Upper lobe of left lung (tissue), 6 donors: ENCODE data around the gene AACS. TPM values are rescaled to one million over a fixed set of nuclear protein-coding genes. Genes with fewer than 3 reads are reported as not detected.

ENCODE experiments used
- ATAC-seq, 2 donors: fragments of 200-7000 bp; cut with Tn5 transposase; one replicate each; pipeline ENCODE4 v1.9.1; 2022; ENCODE audit warnings: mild to moderate bottlenecking in 2 of 2, moderate library complexity in 2 of 2; ENCODE audit not compliant: low FRiP score in 2 of 2
- DNase-seq, 2 donors: peaks; one replicate each; pipeline ENCODE4 v3.0.0-alpha.2; 2019 to 2020
- H3K27ac ChIP-seq, 4 donors: fragments of 200-600 bp; sonication (generic); one replicate each; pipeline ENCODE4 v1.5.1; 2016 to 2019
- H3K27me3 ChIP-seq, 4 donors: fragments of 200-600 bp; sonication (generic); one replicate each; pipeline ENCODE4 v1.5.1; 2017 to 2019
- H3K36me3 ChIP-seq, 4 donors: fragments of 200-600 bp; sonication (generic); one replicate each; pipeline ENCODE4 v1.5.1; 2016 to 2019
- H3K4me1 ChIP-seq, 4 donors: fragments of 200-600 bp; sonication (generic); one replicate each; pipeline ENCODE4 v1.5.1; 2018 to 2019
- H3K4me3 ChIP-seq, 4 donors: fragments of 200-600 bp; sonication (generic); one replicate each; pipeline ENCODE4 v1.5.1; 2017 to 2019; ENCODE audit warnings: mild to moderate bottlenecking in 2 of 4, moderate library complexity in 1 of 4
- H3K9me3 ChIP-seq, 4 donors: fragments of 200-600 bp; sonication (generic); one replicate each; pipeline ENCODE4 v1.5.1; 2018 to 2019
- CTCF ChIP-seq, 6 experiments: fragments of 450-650 bp in 4 of 6; fragments of 200-600 bp in 2 of 6; sonication (generic) in 2 of 6; IDR thresholded peaks; one replicate each; pipeline ENCODE4 v1.5.1; 2016 to 2019; ENCODE audit warnings: antibody characterized with exemption in 6 of 6
- EP300 ChIP-seq, 4 donors: sonication (generic); formaldehyde crosslinking; IDR thresholded peaks; one replicate each; pipeline ENCODE4 v1.5.1; 2017; ENCODE audit warnings: antibody characterized with exemption in 4 of 4, control low read depth in 2 of 4
- POLR2A ChIP-seq, 4 donors: fragments of 450-650 bp; IDR thresholded peaks; one replicate each; pipeline ENCODE4 v1.5.1; 2016 to 2017; ENCODE audit warnings: antibody characterized with exemption in 4 of 4, mild to moderate bottlenecking in 2 of 4
- POLR2AphosphoS5 ChIP-seq, 2 donors: sonication (generic); formaldehyde crosslinking; IDR thresholded peaks; one replicate each; pipeline ENCODE4 v1.5.1; 2017; ENCODE audit warnings: antibody characterized with exemption in 2 of 2
- WGBS, 2 donors: methylation state at CpG; one replicate each; pipeline ENCODE4 v1.1.5; 2017 to 2018; 5-methylcytosine and 5-hydroxymethylcytosine counted together
- total RNA-seq, 6 donors: library from RNA; depleted of rRNA in 4 of 6; stranded (reverse); fragments of >200 nt in 4 of 6; gene quantifications; one replicate each; pipeline versions ENCODE4 v1.1.0 to v1.2.1, GENCODE V29; 2016 to 2021
- donor health status: DM: no; HTN: no; CAD: no; lungs with moderate emphysema.
- donor health status: DM: no; HTN: yes; CAD: no; lungs with severe emphysema.

AACS gene
- total RNA-seq, 6 donors from 2014 or later = 14.7 to 28.6 (median 25.5) TPM

GRCh38 chr12:125155366-125155765, 90.1 kb downstream of the AACS start:
- ATAC-seq (no peak), DNase-seq (no peak)
- Histone ChIP-seq H3K36me3 (no peaks in the 10 kb centered on the region), H3K27me3 (no peaks in the 10 kb centered on the region), H3K4me3 (no peak overlapping the region), H3K9me3 (no peaks in the 10 kb centered on the region), H3K4me1 (no peaks in the 10 kb centered on the region), H3K27ac (no peak overlapping the region)
- no peak for TF ChIP-seq POLR2AphosphoS5 (IDR thresholded peaks at IDR 0.05)
- 51 to 60% methylated on average over 6 of the region's 6 CpGs for WGBS, 2 donors

- H3K27me3 ChIP-seq = no peaks in the 10 kb centered on the region
- DNase-seq = no peak
- ATAC-seq = no peak
- TF ChIP-seq POLR2AphosphoS5 (IDR thresholded peaks at IDR 0.05) (no peak), CTCF (IDR thresholded peaks at IDR 0.05) (no peak), EP300 (IDR thresholded peaks at IDR 0.05) (no peak), POLR2A (IDR thresholded peaks at IDR 0.05) (no peak)
- no peak overlapping the region for H3K27ac ChIP-seq
- WGBS, 2 donors = 83 to 88% methylated on average over 3 of the region's 3 CpGs
- H3K36me3 ChIP-seq = no peaks in the 10 kb centered on the region
- H3K4me1 ChIP-seq = no peaks in the 10 kb centered on the region
- H3K4me3 ChIP-seq = no peak overlapping the region
- no peaks in the 10 kb centered on the region for H3K9me3 ChIP-seq
Measured at GRCh38 chr12:125157177-125157576, 91.9 kb downstream of the AACS start.

GRCh38 chr12:125159702-125160101, 94.5 kb downstream of the AACS start:
- H3K27ac ChIP-seq = no peak overlapping the region
- no peaks in the 10 kb centered on the region for H3K27me3 ChIP-seq
- no peak overlapping the region for H3K4me3 ChIP-seq
- ATAC-seq (no peak), DNase-seq (no peak)
- H3K36me3 ChIP-seq = no peaks in the 10 kb centered on the region
- no peak for TF ChIP-seq EP300 (IDR thresholded peaks at IDR 0.05)
- no peak for TF ChIP-seq POLR2AphosphoS5 (IDR thresholded peaks at IDR 0.05)
- 60 to 68% methylated on average over 1 to 3 of the region's 3 CpGs for WGBS, 2 donors
- H3K9me3 ChIP-seq = no peaks in the 10 kb centered on the region
- H3K4me1 ChIP-seq = no peaks in the 10 kb centered on the region

GRCh38 chr12:125160281-125160955, 95.2 kb downstream of the AACS start:
- H3K9me3 ChIP-seq = no peaks in the 10 kb centered on the region
- no peak for ATAC-seq
- TF ChIP-seq POLR2AphosphoS5 (IDR thresholded peaks at IDR 0.05) = no peak
- TF ChIP-seq EP300 (IDR thresholded peaks at IDR 0.05) = no peak
- TF ChIP-seq CTCF (IDR thresholded peaks at IDR 0.05) = no peak
- TF ChIP-seq POLR2A (IDR thresholded peaks at IDR 0.05) = no peak
- 81 to 84% methylated on average over 8 to 9 of the region's 9 CpGs for WGBS, 2 donors
- H3K4me1 ChIP-seq = no peaks in the 10 kb centered on the region
- no peak overlapping the region for H3K4me3 ChIP-seq
- H3K36me3 ChIP-seq = no peaks in the 10 kb centered on the region
- no peak overlapping the region for H3K27ac ChIP-seq
- H3K27me3 ChIP-seq = no peaks in the 10 kb centered on the region
- DNase-seq = no peak

- Histone ChIP-seq H3K4me3 (no peak overlapping the region), H3K27ac (no peak overlapping the region), H3K9me3 (no peaks in the 10 kb centered on the region), H3K27me3 (no peaks in the 10 kb centered on the region), H3K36me3 (no peaks in the 10 kb centered on the region), H3K4me1 (no peaks in the 10 kb centered on the region)
- no peak for DNase-seq
- WGBS, 2 donors = 60 to 64% methylated on average over 2 of the region's 2 CpGs
- TF ChIP-seq POLR2A (IDR thresholded peaks at IDR 0.05) (no peak), CTCF (IDR thresholded peaks at IDR 0.05) (no peak), POLR2AphosphoS5 (IDR thresholded peaks at IDR 0.05) (no peak), EP300 (IDR thresholded peaks at IDR 0.05) (no peak)
- no peak for ATAC-seq
Measured at GRCh38 chr12:125161712-125162022, 96.4 kb downstream of the AACS start.

GRCh38 chr12:125162489-125163028, 97.3 kb downstream of the AACS start:
- Histone ChIP-seq H3K9me3 (no peaks in the 10 kb centered on the region), H3K27ac (no peak overlapping the region), H3K36me3 (no peaks in the 10 kb centered on the region), H3K4me3 (no peak overlapping the region), H3K27me3 (no peaks in the 10 kb centered on the region), H3K4me1 (no peaks in the 10 kb centered on the region)
- no peak for DNase-seq
- WGBS, 2 donors = 85 to 91% methylated on average over 15 of the region's 15 CpGs
- ATAC-seq = no peak
- no peak for TF ChIP-seq POLR2A (IDR thresholded peaks at IDR 0.05)
- no peak for TF ChIP-seq CTCF (IDR thresholded peaks at IDR 0.05)
- TF ChIP-seq EP300 (IDR thresholded peaks at IDR 0.05) = no peak
- TF ChIP-seq POLR2AphosphoS5 (IDR thresholded peaks at IDR 0.05) = no peak
